Measurements from ENCODE around the gene SOD2. TPM values are rescaled to one million over a fixed set of nuclear protein-coding genes. Genes with fewer than 3 reads are reported as not detected.

Gene SOD2
- polyA plus RNA-seq, 3 donors, result 447 to 746 (median 569) TPM

- H3K4me1 ChIP-seq (ENCODE audit: control insufficient read depth in 1 of 2, insufficient read depth in 2 of 2, low read length in 2 of 2), result peaks cover 33 to 35% of the 10 kb centered on the region in 2 donors
- no peaks in the 10 kb centered on the region for H4K20me1 ChIP-seq (ENCODE audit: insufficient read depth, low read length)
- no peaks in the 10 kb centered on the region for H3K9me3 ChIP-seq (replicated peaks in 1 of 2; ENCODE audit: control insufficient read depth in 1 of 2, insufficient read depth in 1 of 2, low read length in 2 of 2)
- H3K36me3 Mint-ChIP-seq, result peaks cover 0 to 3% of the 10 kb centered on the region in 2 donors
- peak overlapping the region; percentile 35 to 89 for H3K27ac ChIP-seq (ENCODE audit: low read depth in 1 of 2, low read length in 2 of 2)
- H3K9me3 Mint-ChIP-seq, result no peaks in the 10 kb centered on the region
- H3K4me1 Mint-ChIP-seq, result peaks cover 17% of the 10 kb centered on the region
- no peak for TF ChIP-seq CTCF (IDR thresholded peaks at IDR 0.05)
- peak overlapping the region in 1 of 3 experiments; percentile 43 for H3K4me3 ChIP-seq (replicated peaks in 1 of 3; ENCODE audit: low read depth in 2 of 3, low read length in 3 of 3)
- peak overlapping the region; percentile 22 for H3K4me2 ChIP-seq (replicated peaks; ENCODE audit: extremely low read depth, low read length, poor library complexity, severe bottlenecking)
- 96% methylated on average over 2 of the region's 3 CpGs for WGBS (ENCODE audit: insufficient coverage)
- H3K9ac ChIP-seq (ENCODE audit: insufficient read depth, low read length, poor library complexity, severe bottlenecking), result no peak overlapping the region
- peaks cover 19% of the 10 kb centered on the region for H3K79me2 ChIP-seq (ENCODE audit: insufficient read depth, low read length)
- no peaks in the 10 kb centered on the region for H3K27me3 Mint-ChIP-seq (ENCODE audit: low read depth in 3 of 3)
- no peaks in the 10 kb centered on the region for H3K36me3 ChIP-seq (replicated peaks in 1 of 2; ENCODE audit: control insufficient read depth in 1 of 2, insufficient read depth in 2 of 2, low read length in 2 of 2)
- no peak overlapping the region for H3K4me3 Mint-ChIP-seq
- no peaks in the 10 kb centered on the region for H3K27me3 ChIP-seq (ENCODE audit: control insufficient read depth in 2 of 2, insufficient read depth in 2 of 2, low read length in 2 of 2)
- DNase-seq, result no peak
- intact Hi-C loops (cut with micrococcal nuclease), result no loop called here
- no peak overlapping the region for H2AFZ ChIP-seq (ENCODE audit: insufficient read depth, low read depth, low read length, poor library complexity, severe bottlenecking)
- peak overlapping the region in 6 of 7 donors; percentile 89 to 97 (median 92) for H3K27ac Mint-ChIP-seq
These were observed 22.6 kb upstream of the SOD2 start for GRCh38 chr6:159715605-159716004.

DNA sequence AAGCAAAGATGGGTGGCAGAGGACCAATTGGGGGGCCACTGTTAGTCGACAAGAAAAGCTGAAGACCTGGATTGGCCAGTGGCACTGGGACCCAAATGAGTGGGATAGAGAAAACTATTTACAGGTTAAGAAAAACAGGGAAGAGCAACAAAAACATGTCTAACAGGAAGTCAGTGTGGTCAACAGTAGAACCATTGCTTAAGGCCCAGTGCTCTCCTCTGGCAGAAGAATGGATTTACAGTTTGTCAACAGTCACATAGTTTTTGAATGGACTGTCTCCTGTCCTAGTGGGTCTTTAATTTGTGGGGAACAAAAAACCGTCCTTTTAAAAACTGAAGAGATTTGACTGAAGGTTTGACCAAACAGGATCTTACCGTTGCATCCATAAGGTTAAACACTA, 22.1 kb upstream of the SOD2 start:
- peak overlapping the region in 6 of 7 donors; percentile 89 to 97 (median 91) for H3K27ac Mint-ChIP-seq
- peaks cover 17% of the 10 kb centered on the region for H3K4me1 Mint-ChIP-seq
- H3K36me3 Mint-ChIP-seq, result peaks cover 0 to 3% of the 10 kb centered on the region in 2 donors
- intact Hi-C loops (cut with micrococcal nuclease), result no loop called here
- H3K9me3 ChIP-seq (replicated peaks in 1 of 2; ENCODE audit: control insufficient read depth in 1 of 2, insufficient read depth in 1 of 2, low read length in 2 of 2), result no peaks in the 10 kb centered on the region
- no peaks in the 10 kb centered on the region for H3K9me3 Mint-ChIP-seq
- peak overlapping the region; percentile 35 to 89 for H3K27ac ChIP-seq (ENCODE audit: low read depth in 1 of 2, low read length in 2 of 2)
- peaks cover 15% of the 10 kb centered on the region for H3K79me2 ChIP-seq (ENCODE audit: insufficient read depth, low read length)
- H3K4me3 Mint-ChIP-seq, result no peak overlapping the region
- peak overlapping the region; percentile 21 for H2AFZ ChIP-seq (ENCODE audit: insufficient read depth, low read depth, low read length, poor library complexity, severe bottlenecking)
- H3K27me3 Mint-ChIP-seq (ENCODE audit: low read depth in 3 of 3), result no peaks in the 10 kb centered on the region
- H3K36me3 ChIP-seq (replicated peaks in 1 of 2; ENCODE audit: control insufficient read depth in 1 of 2, insufficient read depth in 2 of 2, low read length in 2 of 2), result no peaks in the 10 kb centered on the region
- peaks cover 33 to 35% of the 10 kb centered on the region in 2 donors for H3K4me1 ChIP-seq (ENCODE audit: control insufficient read depth in 1 of 2, insufficient read depth in 2 of 2, low read length in 2 of 2)
- no peak overlapping the region for H3K9ac ChIP-seq (ENCODE audit: insufficient read depth, low read length, poor library complexity, severe bottlenecking)
- no peaks in the 10 kb centered on the region for H4K20me1 ChIP-seq (ENCODE audit: insufficient read depth, low read length)
- no peak for TF ChIP-seq CTCF (IDR thresholded peaks at IDR 0.05)
- H3K4me2 ChIP-seq (replicated peaks; ENCODE audit: extremely low read depth, low read length, poor library complexity, severe bottlenecking), result peak overlapping the region; percentile 22
- peak overlapping the region in 1 of 3 experiments; percentile 43 for H3K4me3 ChIP-seq (replicated peaks in 1 of 3; ENCODE audit: low read depth in 2 of 3, low read length in 3 of 3)
- WGBS (ENCODE audit: insufficient coverage), result 38% methylated on average over 1 of the region's 3 CpGs
- no peaks in the 10 kb centered on the region for H3K27me3 ChIP-seq (ENCODE audit: control insufficient read depth in 2 of 2, insufficient read depth in 2 of 2, low read length in 2 of 2)
- peak in 2 of 3 donors; percentile 78 to 80 for DNase-seq
